Ishikawa (cell line): ENCODE measurements around the gene OR4N5.

ENCODE experiments used
- EGR1 ChIP-seq: IDR thresholded peaks from 2 replicates; pipeline ENCODE4 v1.6.1; 2012

Gene OR4N5

DNA sequence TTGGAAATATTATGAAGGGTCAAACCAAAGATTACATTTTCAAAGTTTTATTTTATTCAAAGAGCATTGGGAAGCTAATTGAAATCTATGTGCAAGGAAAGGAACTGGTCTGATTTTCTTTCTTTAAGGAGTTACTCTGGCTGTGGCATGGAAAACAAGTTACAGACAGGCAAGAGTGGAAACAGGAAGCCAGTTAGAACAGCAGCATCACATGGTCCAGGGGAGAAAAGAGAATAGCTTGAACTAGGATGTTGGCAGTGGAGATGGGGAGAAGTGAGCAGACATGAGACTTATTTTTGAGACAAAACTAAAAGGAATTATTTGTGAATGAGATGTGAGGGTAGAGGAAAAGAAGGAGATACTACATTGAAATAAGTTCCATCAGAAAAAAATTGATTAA is 55.5 kb downstream of the OR4N5 start:
- TF ChIP-seq EGR1: no peak
